HG03060 (cell line): ENCODE results near the gene MXI1.
"Not testable (repeated sequence)": the region's sequence is repeated elsewhere in the genome, so short reads cannot be mapped to it uniquely, and the experiment has no call there.

ENCODE experiments used
- ATAC-seq: cut with Tn5 transposase; IDR thresholded peaks from one replicate; pipeline ENCODE4 v1.9.1; 2021; ENCODE audit warnings: low read depth, moderate number of reproducible peaks; ENCODE audit not compliant: unreplicated experiment

Gene MXI1

GRCh38 chr10:110228066-110228465, 20.7 kb downstream of the MXI1 start:
- no peak for ATAC-seq

GRCh38 chr10:110229155-110229554, 21.8 kb downstream of the MXI1 start:
- no peak for ATAC-seq

- no peak for ATAC-seq
These were observed 26.4 kb downstream of the MXI1 start for GRCh38 chr10:110233846-110234245.

GRCh38 chr10:110237894-110238480, 30.6 kb downstream of the MXI1 start:
- ATAC-seq, result no peak

- no peak for ATAC-seq
These were observed 32.5 kb downstream of the MXI1 start for GRCh38 chr10:110239892-110240291.

- ATAC-seq, result no peak
These were observed 34.0 kb downstream of the MXI1 start for GRCh38 chr10:110241407-110241806.

- ATAC-seq, result no peak
These were observed 34.4 kb downstream of the MXI1 start for GRCh38 chr10:110241841-110242240.

- no peak for ATAC-seq
These were observed 35.1 kb downstream of the MXI1 start for GRCh38 chr10:110242511-110242910.

GRCh38 chr10:110244550-110244949, 37.1 kb downstream of the MXI1 start:
- ATAC-seq, result no peak

- ATAC-seq, result not testable (repeated sequence)
These were observed 40.4 kb downstream of the MXI1 start for GRCh38 chr10:110247833-110248232.

- peak; percentile 67 for ATAC-seq
These were observed 42.1 kb downstream of the MXI1 start for GRCh38 chr10:110249489-110249888.

GRCh38 chr10:110251392-110251791, 44.0 kb downstream of the MXI1 start:
- peak; percentile 76 for ATAC-seq

GRCh38 chr10:110252151-110252550, 44.7 kb downstream of the MXI1 start:
- no peak for ATAC-seq

GRCh38 chr10:110254467-110254866, 47.1 kb downstream of the MXI1 start:
- ATAC-seq, result no peak

GRCh38 chr10:110258542-110258941, 51.1 kb downstream of the MXI1 start:
- no peak for ATAC-seq

- no peak for ATAC-seq
These were observed 51.9 kb downstream of the MXI1 start for GRCh38 chr10:110259317-110259716.

GRCh38 chr10:110260746-110261477, 53.5 kb downstream of the MXI1 start:
- no peak for ATAC-seq

GRCh38 chr10:110263164-110263563, 55.8 kb downstream of the MXI1 start:
- ATAC-seq, result no peak

GRCh38 chr10:110265573-110266193, 58.3 kb downstream of the MXI1 start:
- ATAC-seq, result no peak

GRCh38 chr10:110267276-110267675, 59.9 kb downstream of the MXI1 start:
- no peak for ATAC-seq

GRCh38 chr10:110268442-110268841, 61.0 kb downstream of the MXI1 start:
- no peak for ATAC-seq

- ATAC-seq, result no peak
These were observed 61.6 kb downstream of the MXI1 start for GRCh38 chr10:110268971-110269370.
